Measurements from ENCODE around the gene EDARADD.

GRCh38 chr1:236396665-236397043 lies 2.6 kb downstream of the EDARADD start:
- TF ChIP-seq POLR2A (IDR thresholded peaks at IDR 0.05; ENCODE audit: low read depth, low read length) (no peak), TAF1 (IDR thresholded peaks at IDR 0.05; ENCODE audit: borderline replicate concordance, low read depth, low read length) (no peak)

All from GM12892 (cell line).